Colonic mucosa (tissue), 4 donors: Measurements from ENCODE around the gene MTCH2. TPM values are rescaled to one million over a fixed set of nuclear protein-coding genes. Genes with fewer than 3 reads are reported as not detected.

Experiments used
- DNase-seq: peaks from one replicate; pipeline ENCODE4 v3.0.0-alpha.2; 2020
- H3K27ac ChIP-seq: fragments of 200-600 bp; one replicate; pipeline ENCODE4 v1.8.0; 2021
- H3K27me3 ChIP-seq: fragments of 200-600 bp; one replicate; pipeline ENCODE4 v1.8.0; 2021
- H3K36me3 ChIP-seq: fragments of 200-600 bp; one replicate; pipeline ENCODE4 v1.8.0; 2021
- H3K4me1 ChIP-seq: fragments of 200-600 bp; one replicate; pipeline ENCODE4 v1.8.0; 2021; ENCODE audit warnings: mild to moderate bottlenecking
- H3K4me3 ChIP-seq: fragments of 200-600 bp; one replicate; pipeline ENCODE4 v1.8.0; 2021
- H3K9ac ChIP-seq, 2 donors: one replicate each; pipeline ENCODE4 v1.7.0; 2013; ENCODE audit warnings: control low read depth in 2 of 2, low read depth in 2 of 2, low read length in 2 of 2
- H3K9me3 ChIP-seq: fragments of 200-600 bp; one replicate; pipeline ENCODE4 v1.8.0; 2021
- CTCF ChIP-seq: fragments of 200-600 bp; IDR thresholded peaks from one replicate; pipeline ENCODE4 v1.8.0; 2022; ENCODE audit warnings: antibody characterized with exemption, mild to moderate bottlenecking
- intact Hi-C: fragments of 100-400 bp; cut with DNase I; formaldehyde crosslinking; loops from one replicate; pipeline ENCODE4 v1.14.1; 2022
- total RNA-seq, 2 donors: library from RNA; stranded (reverse); fragmentation: NEBNext Ultra II Directional in 1 of 2; extraction: Animal tissue kit (Norgen Biotek cat#: 25700) in 1 of 2; gene quantifications; one replicate each; pipeline ENCODE4 v1.2.1, GENCODE V29; 2021
- donor health status: healthy.
- donor health status: DM: no; HTN: no; CAD: no.
- donor health status: DM: no; HTN: no; CAD: no.

Gene MTCH2
- total RNA-seq, 2 donors from 2014 or later: 162 to 190 TPM

DNA sequence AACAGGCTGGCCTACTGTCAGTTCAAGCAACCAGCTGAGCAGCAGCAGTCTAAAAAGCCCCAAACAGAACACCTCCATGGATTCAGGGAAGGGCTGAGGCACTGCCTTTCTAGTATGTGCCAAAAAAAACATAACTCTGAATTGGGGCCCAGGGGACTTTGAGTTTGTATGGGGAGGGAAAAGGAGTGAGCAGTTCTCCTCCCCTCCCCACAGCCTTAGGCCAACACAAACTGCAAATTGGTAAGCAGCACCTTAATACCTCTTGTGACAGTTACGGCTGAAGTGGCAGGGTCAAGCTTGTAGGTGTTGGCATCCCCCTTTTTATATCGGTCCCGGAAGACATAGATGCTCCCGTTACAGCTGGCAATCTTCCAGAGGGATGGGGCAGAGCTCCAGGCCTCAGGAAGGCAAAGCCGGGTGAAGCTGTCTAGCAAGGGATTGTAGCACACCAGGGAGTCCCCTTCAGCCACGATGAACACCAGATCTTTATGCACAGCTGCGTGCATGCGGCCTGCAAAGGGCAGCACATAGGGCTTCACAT lies 69.6 kb downstream of the MTCH2 start:
- intact Hi-C loops: no loop called here
- Histone ChIP-seq H3K27ac (no peak overlapping the region), H3K9me3 (no peaks in the 10 kb centered on the region), H3K4me3 (no peak overlapping the region), H3K9ac (no peak overlapping the region), H3K27me3 (no peaks in the 10 kb centered on the region), H3K4me1 (peaks cover 4% of the 10 kb centered on the region), H3K36me3 (peaks cover 9% of the 10 kb centered on the region)
- no peak for TF ChIP-seq CTCF
- DNase-seq: no peak

DNA sequence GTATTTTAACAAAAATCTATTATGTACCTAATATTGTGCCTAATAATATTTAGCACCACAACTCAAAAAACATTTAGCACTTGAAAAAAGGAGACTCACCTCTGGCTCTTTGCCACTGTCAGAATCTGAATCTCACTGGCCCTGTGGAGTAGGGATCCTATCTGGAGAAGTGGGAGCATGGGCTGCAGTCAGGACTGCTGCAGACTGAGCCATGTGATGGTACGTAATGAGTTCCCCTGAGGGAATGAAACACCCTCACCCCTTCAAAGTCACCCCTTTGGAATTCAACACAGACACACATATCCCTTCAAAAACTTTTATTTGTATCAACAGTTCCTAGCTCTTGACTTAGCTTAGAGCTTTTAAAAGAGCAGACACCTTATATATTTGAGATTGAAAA lies 70.5 kb downstream of the MTCH2 start:
- no peaks in the 10 kb centered on the region for H3K4me1 ChIP-seq
- no peak overlapping the region for H3K9ac ChIP-seq
- no peak overlapping the region for H3K27ac ChIP-seq
- no peaks in the 10 kb centered on the region for H3K9me3 ChIP-seq
- no peak for TF ChIP-seq CTCF
- no peak overlapping the region for H3K4me3 ChIP-seq
- peaks cover 9% of the 10 kb centered on the region for H3K36me3 ChIP-seq
- no peaks in the 10 kb centered on the region for H3K27me3 ChIP-seq
- intact Hi-C loops: no loop called here
- no peak for DNase-seq

- H3K27ac ChIP-seq: no peak overlapping the region
- H3K36me3 ChIP-seq: peaks cover 9% of the 10 kb centered on the region
- no peak overlapping the region for H3K9ac ChIP-seq
- H3K4me3 ChIP-seq: no peak overlapping the region
- H3K4me1 ChIP-seq: no peaks in the 10 kb centered on the region
- no peaks in the 10 kb centered on the region for H3K27me3 ChIP-seq
- no peak for TF ChIP-seq CTCF
- intact Hi-C loops: no loop called here
- no peak for DNase-seq
- no peaks in the 10 kb centered on the region for H3K9me3 ChIP-seq
These were observed 71.0 kb downstream of the MTCH2 start for GRCh38 chr11:47571357-47571729.

DNA sequence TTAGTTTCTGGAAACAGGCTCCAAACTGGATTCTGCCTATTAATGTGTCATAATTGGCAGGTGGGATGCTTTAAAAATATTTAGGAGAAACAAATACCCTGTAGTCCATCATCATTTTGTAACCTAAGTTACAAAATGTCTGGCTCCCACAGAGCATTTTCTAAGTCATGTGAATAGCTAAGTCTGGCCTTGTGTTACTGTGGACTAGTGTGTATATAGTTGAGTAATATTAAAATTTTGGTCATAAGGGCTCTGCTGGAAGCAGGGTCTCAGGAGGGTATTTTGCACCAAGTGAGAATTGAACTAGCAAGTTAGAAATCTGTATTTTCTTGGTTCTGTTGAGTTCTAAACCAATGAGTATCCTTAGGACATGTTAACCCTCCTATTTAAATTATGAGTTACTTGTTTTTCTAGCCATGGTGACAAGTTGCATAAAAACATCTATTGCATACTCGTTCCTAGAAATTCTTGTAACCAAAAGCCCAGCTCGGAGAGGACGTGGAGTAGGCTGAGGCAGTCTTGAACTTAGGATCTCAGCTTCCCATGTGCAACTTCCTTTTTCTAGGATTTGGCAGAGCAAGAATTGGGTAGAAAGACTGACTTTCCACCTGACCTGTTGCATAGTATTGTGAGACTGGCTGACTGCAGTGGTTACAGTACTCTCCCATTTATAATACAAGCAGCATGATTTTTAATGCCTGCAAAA lies 71.6 kb downstream of the MTCH2 start:
- DNase-seq: no peak
- peaks cover 9% of the 10 kb centered on the region for H3K36me3 ChIP-seq
- H3K27ac ChIP-seq: no peak overlapping the region
- H3K27me3 ChIP-seq: no peaks in the 10 kb centered on the region
- no peaks in the 10 kb centered on the region for H3K9me3 ChIP-seq
- H3K4me1 ChIP-seq: no peaks in the 10 kb centered on the region
- no peak overlapping the region for H3K9ac ChIP-seq
- no peak for TF ChIP-seq CTCF
- no peak overlapping the region for H3K4me3 ChIP-seq
- intact Hi-C loops: no loop called here

GRCh38 chr11:47569646-47570045 lies 72.7 kb downstream of the MTCH2 start:
- H3K9ac ChIP-seq: no peak overlapping the region
- no peaks in the 10 kb centered on the region for H3K27me3 ChIP-seq
- DNase-seq: no peak
- intact Hi-C loops: no loop called here
- H3K36me3 ChIP-seq: peaks cover 9% of the 10 kb centered on the region
- H3K9me3 ChIP-seq: no peaks in the 10 kb centered on the region
- H3K27ac ChIP-seq: no peak overlapping the region
- H3K4me3 ChIP-seq: no peak overlapping the region
- TF ChIP-seq CTCF: no peak
- peaks cover 4% of the 10 kb centered on the region for H3K4me1 ChIP-seq

Other genes starting within 250 kb of the MTCH2 start
- gene SLC39A13, start 234.0 kb downstream of the MTCH2 start, total RNA-seq: 10 to 100 TPM; 14.3 to 18.6 TPM
- 100 to 1,000 TPM in 1 of 2 donors, 10 to 100 TPM in 1; 74.4 to 152 TPM for gene PSMC3, start 216.1 kb downstream of the MTCH2 start, total RNA-seq
- gene RAPSN, start 193.4 kb downstream of the MTCH2 start, total RNA-seq: not detected
- gene CELF1, start 89.4 kb downstream of the MTCH2 start, total RNA-seq: 10 to 100 TPM; 76.1 to 96.8 TPM
- gene PTPMT1, start 77.0 kb downstream of the MTCH2 start, total RNA-seq: 10 to 100 TPM; 33.6 to 52.5 TPM
- gene KBTBD4, start 63.6 kb downstream of the MTCH2 start, total RNA-seq: 10 to 100 TPM; 14.5 to 15.5 TPM
- gene NDUFS3, start 63.5 kb downstream of the MTCH2 start, total RNA-seq: 100 to 1,000 TPM; 228 to 266 TPM
- gene FAM180B, start 55.9 kb downstream of the MTCH2 start, total RNA-seq: not detected
- under 1 TPM; 0.35 to 0.85 TPM for gene C1QTNF4, start 48.1 kb downstream of the MTCH2 start, total RNA-seq
- gene AGBL2, start 72.8 kb upstream of the MTCH2 start, total RNA-seq: 1 to 10 TPM in 1 of 2 donors, under 1 TPM in 1; 0.74 to 2.2 TPM
- gene FNBP4, start 124.8 kb upstream of the MTCH2 start, total RNA-seq: 10 to 100 TPM; 47.3 to 53.3 TPM
- 10 to 100 TPM; 22.7 to 35.4 TPM for gene NUP160, start 205.8 kb upstream of the MTCH2 start, total RNA-seq